ENCODE data around the gene KRABD2.

DNA sequence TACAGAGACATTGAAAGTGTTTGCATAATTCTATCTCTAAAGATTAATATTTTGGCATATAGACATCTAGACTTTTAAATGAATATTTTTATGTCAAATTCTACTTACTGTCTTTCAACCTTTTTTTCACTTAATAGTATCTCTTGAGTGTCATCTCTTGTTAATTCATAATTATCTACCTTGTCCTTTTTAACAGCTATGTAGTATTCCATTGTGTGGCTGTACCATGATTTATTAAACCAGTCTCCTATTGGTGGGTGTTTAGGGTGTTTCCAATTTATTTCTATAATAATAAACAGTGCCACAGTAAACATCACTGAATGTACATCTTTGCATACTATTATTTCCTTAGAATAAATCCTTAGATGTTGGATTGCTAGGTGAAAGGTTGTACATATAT is 37.4 kb upstream of the KRABD2 start:
- TF ChIP-seq, protein P1, sequence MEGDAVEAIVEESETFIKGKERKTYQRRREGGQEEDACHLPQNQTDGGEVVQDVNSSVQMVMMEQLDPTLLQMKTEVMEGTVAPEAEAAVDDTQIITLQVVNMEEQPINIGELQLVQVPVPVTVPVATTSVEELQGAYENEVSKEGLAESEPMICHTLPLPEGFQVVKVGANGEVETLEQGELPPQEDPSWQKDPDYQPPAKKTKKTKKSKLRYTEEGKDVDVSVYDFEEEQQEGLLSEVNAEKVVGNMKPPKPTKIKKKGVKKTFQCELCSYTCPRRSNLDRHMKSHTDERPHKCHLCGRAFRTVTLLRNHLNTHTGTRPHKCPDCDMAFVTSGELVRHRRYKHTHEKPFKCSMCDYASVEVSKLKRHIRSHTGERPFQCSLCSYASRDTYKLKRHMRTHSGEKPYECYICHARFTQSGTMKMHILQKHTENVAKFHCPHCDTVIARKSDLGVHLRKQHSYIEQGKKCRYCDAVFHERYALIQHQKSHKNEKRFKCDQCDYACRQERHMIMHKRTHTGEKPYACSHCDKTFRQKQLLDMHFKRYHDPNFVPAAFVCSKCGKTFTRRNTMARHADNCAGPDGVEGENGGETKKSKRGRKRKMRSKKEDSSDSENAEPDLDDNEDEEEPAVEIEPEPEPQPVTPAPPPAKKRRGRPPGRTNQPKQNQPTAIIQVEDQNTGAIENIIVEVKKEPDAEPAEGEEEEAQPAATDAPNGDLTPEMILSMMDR (conservative IDR thresholded peaks at IDR 0.05; ENCODE audit: low read depth in 2 of 2): no peak
- TF ChIP-seq, protein P2, sequence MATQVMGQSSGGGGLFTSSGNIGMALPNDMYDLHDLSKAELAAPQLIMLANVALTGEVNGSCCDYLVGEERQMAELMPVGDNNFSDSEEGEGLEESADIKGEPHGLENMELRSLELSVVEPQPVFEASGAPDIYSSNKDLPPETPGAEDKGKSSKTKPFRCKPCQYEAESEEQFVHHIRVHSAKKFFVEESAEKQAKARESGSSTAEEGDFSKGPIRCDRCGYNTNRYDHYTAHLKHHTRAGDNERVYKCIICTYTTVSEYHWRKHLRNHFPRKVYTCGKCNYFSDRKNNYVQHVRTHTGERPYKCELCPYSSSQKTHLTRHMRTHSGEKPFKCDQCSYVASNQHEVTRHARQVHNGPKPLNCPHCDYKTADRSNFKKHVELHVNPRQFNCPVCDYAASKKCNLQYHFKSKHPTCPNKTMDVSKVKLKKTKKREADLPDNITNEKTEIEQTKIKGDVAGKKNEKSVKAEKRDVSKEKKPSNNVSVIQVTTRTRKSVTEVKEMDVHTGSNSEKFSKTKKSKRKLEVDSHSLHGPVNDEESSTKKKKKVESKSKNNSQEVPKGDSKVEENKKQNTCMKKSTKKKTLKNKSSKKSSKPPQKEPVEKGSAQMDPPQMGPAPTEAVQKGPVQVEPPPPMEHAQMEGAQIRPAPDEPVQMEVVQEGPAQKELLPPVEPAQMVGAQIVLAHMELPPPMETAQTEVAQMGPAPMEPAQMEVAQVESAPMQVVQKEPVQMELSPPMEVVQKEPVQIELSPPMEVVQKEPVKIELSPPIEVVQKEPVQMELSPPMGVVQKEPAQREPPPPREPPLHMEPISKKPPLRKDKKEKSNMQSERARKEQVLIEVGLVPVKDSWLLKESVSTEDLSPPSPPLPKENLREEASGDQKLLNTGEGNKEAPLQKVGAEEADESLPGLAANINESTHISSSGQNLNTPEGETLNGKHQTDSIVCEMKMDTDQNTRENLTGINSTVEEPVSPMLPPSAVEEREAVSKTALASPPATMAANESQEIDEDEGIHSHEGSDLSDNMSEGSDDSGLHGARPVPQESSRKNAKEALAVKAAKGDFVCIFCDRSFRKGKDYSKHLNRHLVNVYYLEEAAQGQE (IDR thresholded peaks at IDR 0.05; ENCODE audit: unreplicated experiment): no peak
- TF ChIP-seq EZH2phosphoT487 (IDR thresholded peaks at IDR 0.05; ENCODE audit: unreplicated experiment) (no peak), EZH2 (IDR thresholded peaks at IDR 0.05; ENCODE audit: low read depth, unreplicated experiment) (no peak), CREB1 (CRISPR knock-in tag; IDR thresholded peaks at IDR 0.05; ENCODE audit: low read depth) (no peak), POLR2AphosphoS5 (IDR thresholded peaks at IDR 0.05; ENCODE audit: low read depth) (no peak)

Measured in GM23338 (cell line).